ENCODE measurements around the gene CNNM4.

DNA sequence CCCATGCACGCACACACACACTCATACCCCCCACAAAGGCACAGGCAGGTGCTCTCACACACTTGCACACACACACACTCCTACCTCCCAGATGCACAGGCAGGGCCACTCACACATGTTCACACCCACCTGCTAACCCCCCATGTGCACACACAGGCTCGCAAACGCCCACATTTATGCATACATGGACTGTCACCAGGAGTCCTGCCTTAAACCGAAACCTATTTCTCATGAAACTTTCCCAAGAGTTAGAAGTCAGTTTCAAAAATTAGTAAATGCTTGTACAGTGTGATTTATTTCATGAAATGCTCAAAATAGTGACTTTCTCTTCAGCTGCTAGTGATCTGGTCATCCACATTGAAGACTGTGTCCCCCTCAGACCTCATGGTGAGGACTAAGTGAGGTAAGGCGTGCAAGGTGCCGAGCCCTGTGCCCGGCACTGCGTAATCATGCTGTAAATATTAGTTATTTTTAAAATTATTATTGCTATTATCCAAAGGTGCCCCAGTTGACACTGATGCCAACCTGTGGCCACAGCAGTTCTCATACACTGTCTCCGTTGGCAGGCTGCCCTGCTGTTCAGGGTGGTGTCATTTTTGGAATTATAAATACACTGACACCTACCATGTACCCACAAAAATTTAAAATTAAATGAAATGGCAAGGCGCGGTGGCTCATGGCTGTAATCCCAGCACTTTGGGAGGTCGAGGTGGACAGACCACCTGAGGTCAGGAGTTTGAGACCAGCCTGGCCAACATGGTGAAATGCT lies 12.4 kb downstream of the CNNM4 start:
- TF ChIP-seq POLR2A (IDR thresholded peaks at IDR 0.05) = no peak
- TF ChIP-seq, protein P1, sequence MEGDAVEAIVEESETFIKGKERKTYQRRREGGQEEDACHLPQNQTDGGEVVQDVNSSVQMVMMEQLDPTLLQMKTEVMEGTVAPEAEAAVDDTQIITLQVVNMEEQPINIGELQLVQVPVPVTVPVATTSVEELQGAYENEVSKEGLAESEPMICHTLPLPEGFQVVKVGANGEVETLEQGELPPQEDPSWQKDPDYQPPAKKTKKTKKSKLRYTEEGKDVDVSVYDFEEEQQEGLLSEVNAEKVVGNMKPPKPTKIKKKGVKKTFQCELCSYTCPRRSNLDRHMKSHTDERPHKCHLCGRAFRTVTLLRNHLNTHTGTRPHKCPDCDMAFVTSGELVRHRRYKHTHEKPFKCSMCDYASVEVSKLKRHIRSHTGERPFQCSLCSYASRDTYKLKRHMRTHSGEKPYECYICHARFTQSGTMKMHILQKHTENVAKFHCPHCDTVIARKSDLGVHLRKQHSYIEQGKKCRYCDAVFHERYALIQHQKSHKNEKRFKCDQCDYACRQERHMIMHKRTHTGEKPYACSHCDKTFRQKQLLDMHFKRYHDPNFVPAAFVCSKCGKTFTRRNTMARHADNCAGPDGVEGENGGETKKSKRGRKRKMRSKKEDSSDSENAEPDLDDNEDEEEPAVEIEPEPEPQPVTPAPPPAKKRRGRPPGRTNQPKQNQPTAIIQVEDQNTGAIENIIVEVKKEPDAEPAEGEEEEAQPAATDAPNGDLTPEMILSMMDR (IDR thresholded peaks at IDR 0.05) = no peak
